ENCODE measurements around the gene CDC37.

CDC37 gene

DNA sequence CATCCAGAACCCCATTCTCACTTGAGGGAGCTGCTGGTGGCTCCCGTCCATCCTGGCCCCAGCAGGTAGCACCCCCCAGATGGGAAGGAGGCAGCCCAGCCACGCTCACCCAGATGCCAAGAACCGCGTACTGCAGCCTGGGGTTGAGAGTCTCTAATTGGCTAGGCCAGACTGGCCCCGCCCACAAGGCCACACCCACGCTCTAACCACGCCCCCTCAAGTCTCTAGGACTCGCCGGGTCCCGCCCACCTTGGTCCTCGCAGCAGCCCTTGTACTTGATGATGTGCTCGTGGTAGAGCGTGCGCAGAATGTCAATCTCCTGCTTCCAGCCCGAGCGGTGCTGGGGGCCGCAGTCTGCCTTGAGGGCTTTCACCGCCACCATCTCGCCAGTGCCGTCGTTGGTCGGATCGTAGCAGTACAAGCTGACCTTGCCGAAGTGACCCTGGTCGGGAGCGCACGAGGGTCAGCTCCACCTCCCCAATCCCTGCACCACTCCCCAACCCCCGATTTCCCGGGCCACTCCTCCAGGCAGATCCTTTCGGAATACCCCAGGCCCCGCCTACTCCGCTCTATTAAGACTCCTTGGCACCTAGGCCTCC, 49.5 kb downstream of the CDC37 start:
- DNase-seq (ENCODE audit: low read depth, low spot score) = no peak

DNA sequence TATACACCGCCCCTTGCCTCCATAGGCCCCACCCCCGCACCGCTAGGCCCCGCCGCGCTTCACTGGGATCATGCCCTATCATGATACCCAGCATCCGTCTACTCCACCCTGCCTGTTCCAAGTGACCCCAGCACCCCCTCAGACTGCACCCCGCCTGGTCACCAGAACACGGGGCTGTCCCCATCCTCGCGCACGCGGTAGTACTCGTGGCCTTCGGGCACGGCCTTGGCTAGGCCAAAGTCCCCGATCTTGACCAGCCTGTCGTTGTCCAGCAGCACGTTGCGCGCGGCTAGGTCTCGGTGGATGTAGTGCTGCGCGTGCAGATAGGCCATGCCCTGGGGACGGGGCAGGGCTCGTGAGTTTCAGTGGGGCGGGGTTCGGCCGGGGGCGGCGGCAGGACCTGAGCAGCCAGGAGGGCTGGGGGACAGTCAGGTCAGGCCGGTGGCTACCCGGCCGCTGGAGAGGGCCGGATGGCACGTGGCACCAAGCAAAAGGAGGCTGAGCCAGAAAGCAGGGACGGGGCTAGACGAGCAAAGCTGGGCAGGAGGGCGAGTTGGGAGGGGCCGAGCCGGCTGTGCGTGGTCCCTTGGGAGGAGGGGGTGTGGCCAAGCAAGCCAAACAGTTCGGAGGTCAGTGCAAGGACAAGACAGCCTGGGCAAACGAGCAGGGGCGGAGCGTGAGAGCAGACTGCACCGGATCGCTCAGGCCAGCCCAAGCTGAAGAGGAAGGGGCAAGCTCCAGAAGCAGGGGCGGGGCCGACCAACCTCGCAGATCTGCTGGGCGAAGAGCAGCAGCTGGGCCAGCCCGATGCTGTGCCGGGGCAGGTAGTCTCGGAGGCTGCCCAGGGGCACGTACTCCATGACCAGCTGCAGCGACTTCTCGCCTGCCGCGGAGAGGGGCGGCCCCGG, 50.3 kb downstream of the CDC37 start:
- DNase-seq (ENCODE audit: low read depth, low spot score) = no peak

DNA sequence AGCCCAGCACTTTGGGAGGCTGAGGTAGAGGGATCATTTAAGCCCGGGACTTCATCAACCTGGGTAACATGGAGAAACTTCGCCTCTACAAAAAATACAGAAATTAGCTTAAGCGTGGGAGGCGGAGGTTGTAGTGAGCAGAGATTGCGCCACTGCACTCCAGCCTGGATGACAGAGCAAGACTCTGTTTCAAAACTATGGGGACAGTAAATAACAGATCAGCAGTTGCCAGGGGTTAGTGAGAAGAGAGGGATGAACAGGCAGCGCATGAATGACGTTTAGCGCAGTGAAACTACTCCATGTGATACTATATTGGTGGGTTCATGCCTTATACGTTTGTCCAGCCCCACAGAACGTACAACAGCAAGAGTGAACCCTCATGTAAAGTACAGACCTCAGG, 56.8 kb downstream of the CDC37 start:
- DNase-seq (ENCODE audit: low read depth, low spot score) = no peak

DNA sequence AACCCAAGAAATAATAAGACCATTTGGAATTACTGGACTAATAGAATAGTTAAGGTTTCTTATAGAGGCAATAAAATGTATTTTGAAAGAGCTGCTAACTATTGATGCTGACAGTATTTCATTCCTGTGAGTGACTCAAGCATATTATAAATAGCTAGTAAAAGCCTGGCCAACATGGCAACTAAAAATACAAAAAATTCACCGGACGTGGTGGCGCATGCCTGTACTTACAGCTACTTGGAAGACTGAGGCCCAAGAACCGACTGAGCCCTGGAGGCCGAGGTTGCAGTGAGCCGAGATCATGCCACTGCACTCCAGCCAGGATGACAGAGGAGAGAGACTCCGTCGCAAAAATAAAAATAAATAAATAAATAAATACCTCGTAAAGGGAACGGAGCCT, 58.6 kb downstream of the CDC37 start:
- DNase-seq (ENCODE audit: low read depth, low spot score) = no peak

DNA sequence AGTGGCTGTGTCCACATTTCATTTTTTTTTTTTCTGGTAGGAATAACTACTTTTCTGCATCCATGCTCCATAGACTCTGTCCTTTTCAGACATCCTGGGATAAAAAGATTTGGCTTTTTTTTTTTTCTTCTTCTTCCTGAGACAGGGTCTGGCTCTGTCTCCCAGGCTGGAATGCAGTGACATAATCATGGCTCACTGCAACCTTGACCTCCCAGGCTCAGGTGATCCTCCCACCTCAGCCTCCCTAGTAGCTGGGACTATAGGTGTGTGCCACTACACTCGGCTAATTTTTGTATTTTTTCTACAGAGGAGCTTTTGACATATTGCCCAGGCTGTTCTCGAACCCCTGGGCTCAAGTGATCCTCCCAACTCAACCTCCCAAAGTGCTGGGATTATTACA, 59.8 kb downstream of the CDC37 start:
- no peak for DNase-seq (ENCODE audit: low read depth, low spot score)
